WTC11 (cell line): ENCODE measurements around the gene HIF3A.

Experiments
- CREB1 ChIP-seq: sonication (generic); formaldehyde crosslinking; IDR thresholded peaks from 2 replicates; pipeline ENCODE4 v1.8.0; 2023; ENCODE audit warnings: mild to moderate bottlenecking, missing genetic modification reagents
- FOXJ3 ChIP-seq: sonication (generic); formaldehyde crosslinking; IDR thresholded peaks from 2 replicates; pipeline ENCODE4 v1.9.0; 2021; ENCODE audit warnings: missing genetic modification reagents, mild to moderate bottlenecking, borderline replicate concordance
- TF ChIP-seq, protein P1 (sequence below): fragments of 200-600 bp; IDR thresholded peaks from 2 replicates; pipeline ENCODE4 v1.8.0; 2022; ENCODE audit warnings: antibody characterized with exemption
- TF ChIP-seq, protein P2 (sequence below): sonication (generic); formaldehyde crosslinking; IDR thresholded peaks from 2 replicates; pipeline ENCODE4 v1.8.1; 2023; ENCODE audit warnings: mild to moderate bottlenecking, missing genetic modification reagents, moderate library complexity
- TF ChIP-seq, protein P3 (sequence below): sonication (generic); formaldehyde crosslinking; conservative IDR thresholded peaks from 2 replicates; pipeline ENCODE4 v1.8.1; 2022; ENCODE audit warnings: mild to moderate bottlenecking, missing genetic modification reagents
- TF ChIP-seq, protein P4 (sequence below): sonication (generic); formaldehyde crosslinking; IDR thresholded peaks from 2 replicates; pipeline ENCODE4 v1.8.0; 2022; ENCODE audit warnings: mild to moderate bottlenecking, missing genetic modification reagents
- TF ChIP-seq, protein P5 (sequence below): sonication (generic); formaldehyde crosslinking; IDR thresholded peaks from 2 replicates; pipeline ENCODE4 v1.8.0; 2022; ENCODE audit warnings: missing genetic modification reagents
- TF ChIP-seq, protein P6 (sequence below): fragments of 250-450 bp; sonication (Bioruptor Pico); IDR thresholded peaks from 2 replicates; pipeline ENCODE4 v1.9.0; 2021; ENCODE audit warnings: mild to moderate bottlenecking
- TF ChIP-seq, protein P7 (sequence below): sonication (generic); formaldehyde crosslinking; IDR thresholded peaks from 2 replicates; pipeline ENCODE4 v1.8.1; 2023; ENCODE audit warnings: mild to moderate bottlenecking, missing genetic modification reagents

DNA sequence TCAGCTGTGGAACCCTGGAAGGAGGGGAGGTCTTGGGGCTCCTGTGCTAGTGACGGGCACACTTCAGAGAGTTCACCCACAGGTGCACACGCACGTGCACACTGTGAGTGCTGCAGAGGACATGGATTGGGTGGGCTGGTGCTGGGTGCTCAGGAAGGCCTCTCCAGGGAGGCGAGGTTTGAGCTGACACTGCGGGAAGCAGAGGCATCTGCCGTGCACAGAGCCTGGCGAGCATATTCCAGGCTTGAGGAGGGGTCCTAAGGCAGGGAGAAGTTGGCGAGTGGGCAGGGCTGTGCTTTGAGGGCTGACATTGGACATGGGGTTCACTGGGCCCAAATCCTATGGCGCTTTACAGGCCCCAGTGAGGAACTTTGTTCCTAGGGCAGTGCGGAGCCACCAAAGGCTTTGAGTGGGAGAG lies 90.9 kb downstream of the HIF3A start:
- TF ChIP-seq, protein P1, sequence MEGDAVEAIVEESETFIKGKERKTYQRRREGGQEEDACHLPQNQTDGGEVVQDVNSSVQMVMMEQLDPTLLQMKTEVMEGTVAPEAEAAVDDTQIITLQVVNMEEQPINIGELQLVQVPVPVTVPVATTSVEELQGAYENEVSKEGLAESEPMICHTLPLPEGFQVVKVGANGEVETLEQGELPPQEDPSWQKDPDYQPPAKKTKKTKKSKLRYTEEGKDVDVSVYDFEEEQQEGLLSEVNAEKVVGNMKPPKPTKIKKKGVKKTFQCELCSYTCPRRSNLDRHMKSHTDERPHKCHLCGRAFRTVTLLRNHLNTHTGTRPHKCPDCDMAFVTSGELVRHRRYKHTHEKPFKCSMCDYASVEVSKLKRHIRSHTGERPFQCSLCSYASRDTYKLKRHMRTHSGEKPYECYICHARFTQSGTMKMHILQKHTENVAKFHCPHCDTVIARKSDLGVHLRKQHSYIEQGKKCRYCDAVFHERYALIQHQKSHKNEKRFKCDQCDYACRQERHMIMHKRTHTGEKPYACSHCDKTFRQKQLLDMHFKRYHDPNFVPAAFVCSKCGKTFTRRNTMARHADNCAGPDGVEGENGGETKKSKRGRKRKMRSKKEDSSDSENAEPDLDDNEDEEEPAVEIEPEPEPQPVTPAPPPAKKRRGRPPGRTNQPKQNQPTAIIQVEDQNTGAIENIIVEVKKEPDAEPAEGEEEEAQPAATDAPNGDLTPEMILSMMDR = no peak
- TF ChIP-seq, protein P2, sequence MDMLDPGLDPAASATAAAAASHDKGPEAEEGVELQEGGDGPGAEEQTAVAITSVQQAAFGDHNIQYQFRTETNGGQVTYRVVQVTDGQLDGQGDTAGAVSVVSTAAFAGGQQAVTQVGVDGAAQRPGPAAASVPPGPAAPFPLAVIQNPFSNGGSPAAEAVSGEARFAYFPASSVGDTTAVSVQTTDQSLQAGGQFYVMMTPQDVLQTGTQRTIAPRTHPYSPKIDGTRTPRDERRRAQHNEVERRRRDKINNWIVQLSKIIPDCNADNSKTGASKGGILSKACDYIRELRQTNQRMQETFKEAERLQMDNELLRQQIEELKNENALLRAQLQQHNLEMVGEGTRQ (CRISPR knock-in tag) = no peak
- TF ChIP-seq, protein P3, sequence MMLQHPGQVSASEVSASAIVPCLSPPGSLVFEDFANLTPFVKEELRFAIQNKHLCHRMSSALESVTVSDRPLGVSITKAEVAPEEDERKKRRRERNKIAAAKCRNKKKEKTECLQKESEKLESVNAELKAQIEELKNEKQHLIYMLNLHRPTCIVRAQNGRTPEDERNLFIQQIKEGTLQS = no peak
- TF ChIP-seq, protein P4, sequence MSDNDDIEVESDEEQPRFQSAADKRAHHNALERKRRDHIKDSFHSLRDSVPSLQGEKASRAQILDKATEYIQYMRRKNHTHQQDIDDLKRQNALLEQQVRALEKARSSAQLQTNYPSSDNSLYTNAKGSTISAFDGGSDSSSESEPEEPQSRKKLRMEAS (CRISPR knock-in tag) = no peak
- no peak for TF ChIP-seq CREB1 (CRISPR knock-in tag)
- TF ChIP-seq, protein P5, sequence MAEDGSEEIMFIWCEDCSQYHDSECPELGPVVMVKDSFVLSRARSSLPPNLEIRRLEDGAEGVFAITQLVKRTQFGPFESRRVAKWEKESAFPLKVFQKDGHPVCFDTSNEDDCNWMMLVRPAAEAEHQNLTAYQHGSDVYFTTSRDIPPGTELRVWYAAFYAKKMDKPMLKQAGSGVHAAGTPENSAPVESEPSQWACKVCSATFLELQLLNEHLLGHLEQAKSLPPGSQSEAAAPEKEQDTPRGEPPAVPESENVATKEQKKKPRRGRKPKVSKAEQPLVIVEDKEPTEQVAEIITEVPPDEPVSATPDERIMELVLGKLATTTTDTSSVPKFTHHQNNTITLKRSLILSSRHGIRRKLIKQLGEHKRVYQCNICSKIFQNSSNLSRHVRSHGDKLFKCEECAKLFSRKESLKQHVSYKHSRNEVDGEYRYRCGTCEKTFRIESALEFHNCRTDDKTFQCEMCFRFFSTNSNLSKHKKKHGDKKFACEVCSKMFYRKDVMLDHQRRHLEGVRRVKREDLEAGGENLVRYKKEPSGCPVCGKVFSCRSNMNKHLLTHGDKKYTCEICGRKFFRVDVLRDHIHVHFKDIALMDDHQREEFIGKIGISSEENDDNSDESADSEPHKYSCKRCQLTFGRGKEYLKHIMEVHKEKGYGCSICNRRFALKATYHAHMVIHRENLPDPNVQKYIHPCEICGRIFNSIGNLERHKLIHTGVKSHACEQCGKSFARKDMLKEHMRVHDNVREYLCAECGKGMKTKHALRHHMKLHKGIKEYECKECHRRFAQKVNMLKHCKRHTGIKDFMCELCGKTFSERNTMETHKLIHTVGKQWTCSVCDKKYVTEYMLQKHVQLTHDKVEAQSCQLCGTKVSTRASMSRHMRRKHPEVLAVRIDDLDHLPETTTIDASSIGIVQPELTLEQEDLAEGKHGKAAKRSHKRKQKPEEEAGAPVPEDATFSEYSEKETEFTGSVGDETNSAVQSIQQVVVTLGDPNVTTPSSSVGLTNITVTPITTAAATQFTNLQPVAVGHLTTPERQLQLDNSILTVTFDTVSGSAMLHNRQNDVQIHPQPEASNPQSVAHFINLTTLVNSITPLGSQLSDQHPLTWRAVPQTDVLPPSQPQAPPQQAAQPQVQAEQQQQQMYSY (CRISPR knock-in tag) = no peak
- TF ChIP-seq FOXJ3 = no peak
- TF ChIP-seq, protein P6, sequence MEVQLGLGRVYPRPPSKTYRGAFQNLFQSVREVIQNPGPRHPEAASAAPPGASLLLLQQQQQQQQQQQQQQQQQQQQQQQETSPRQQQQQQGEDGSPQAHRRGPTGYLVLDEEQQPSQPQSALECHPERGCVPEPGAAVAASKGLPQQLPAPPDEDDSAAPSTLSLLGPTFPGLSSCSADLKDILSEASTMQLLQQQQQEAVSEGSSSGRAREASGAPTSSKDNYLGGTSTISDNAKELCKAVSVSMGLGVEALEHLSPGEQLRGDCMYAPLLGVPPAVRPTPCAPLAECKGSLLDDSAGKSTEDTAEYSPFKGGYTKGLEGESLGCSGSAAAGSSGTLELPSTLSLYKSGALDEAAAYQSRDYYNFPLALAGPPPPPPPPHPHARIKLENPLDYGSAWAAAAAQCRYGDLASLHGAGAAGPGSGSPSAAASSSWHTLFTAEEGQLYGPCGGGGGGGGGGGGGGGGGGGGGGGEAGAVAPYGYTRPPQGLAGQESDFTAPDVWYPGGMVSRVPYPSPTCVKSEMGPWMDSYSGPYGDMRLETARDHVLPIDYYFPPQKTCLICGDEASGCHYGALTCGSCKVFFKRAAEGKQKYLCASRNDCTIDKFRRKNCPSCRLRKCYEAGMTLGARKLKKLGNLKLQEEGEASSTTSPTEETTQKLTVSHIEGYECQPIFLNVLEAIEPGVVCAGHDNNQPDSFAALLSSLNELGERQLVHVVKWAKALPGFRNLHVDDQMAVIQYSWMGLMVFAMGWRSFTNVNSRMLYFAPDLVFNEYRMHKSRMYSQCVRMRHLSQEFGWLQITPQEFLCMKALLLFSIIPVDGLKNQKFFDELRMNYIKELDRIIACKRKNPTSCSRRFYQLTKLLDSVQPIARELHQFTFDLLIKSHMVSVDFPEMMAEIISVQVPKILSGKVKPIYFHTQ (CRISPR knock-in tag) = no peak
- TF ChIP-seq, protein P7, sequence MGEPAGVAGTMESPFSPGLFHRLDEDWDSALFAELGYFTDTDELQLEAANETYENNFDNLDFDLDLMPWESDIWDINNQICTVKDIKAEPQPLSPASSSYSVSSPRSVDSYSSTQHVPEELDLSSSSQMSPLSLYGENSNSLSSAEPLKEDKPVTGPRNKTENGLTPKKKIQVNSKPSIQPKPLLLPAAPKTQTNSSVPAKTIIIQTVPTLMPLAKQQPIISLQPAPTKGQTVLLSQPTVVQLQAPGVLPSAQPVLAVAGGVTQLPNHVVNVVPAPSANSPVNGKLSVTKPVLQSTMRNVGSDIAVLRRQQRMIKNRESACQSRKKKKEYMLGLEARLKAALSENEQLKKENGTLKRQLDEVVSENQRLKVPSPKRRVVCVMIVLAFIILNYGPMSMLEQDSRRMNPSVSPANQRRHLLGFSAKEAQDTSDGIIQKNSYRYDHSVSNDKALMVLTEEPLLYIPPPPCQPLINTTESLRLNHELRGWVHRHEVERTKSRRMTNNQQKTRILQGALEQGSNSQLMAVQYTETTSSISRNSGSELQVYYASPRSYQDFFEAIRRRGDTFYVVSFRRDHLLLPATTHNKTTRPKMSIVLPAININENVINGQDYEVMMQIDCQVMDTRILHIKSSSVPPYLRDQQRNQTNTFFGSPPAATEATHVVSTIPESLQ (CRISPR knock-in tag) = no peak
